DMS153 treated with DMSO at 0.1 percent for 48 hours (cell line): Measurements from ENCODE around the gene IGF2.

Experiments used
- DNase-seq: peaks from one replicate; lab custom pipeline; 2025; ENCODE audit not compliant: unreplicated experiment; lab: John Stamatoyannopoulos, UW

Gene IGF2

GRCh38 chr11:2154195-2154585 is 15.0 kb upstream of the IGF2 start:
- DNase-seq = no peak

DNA sequence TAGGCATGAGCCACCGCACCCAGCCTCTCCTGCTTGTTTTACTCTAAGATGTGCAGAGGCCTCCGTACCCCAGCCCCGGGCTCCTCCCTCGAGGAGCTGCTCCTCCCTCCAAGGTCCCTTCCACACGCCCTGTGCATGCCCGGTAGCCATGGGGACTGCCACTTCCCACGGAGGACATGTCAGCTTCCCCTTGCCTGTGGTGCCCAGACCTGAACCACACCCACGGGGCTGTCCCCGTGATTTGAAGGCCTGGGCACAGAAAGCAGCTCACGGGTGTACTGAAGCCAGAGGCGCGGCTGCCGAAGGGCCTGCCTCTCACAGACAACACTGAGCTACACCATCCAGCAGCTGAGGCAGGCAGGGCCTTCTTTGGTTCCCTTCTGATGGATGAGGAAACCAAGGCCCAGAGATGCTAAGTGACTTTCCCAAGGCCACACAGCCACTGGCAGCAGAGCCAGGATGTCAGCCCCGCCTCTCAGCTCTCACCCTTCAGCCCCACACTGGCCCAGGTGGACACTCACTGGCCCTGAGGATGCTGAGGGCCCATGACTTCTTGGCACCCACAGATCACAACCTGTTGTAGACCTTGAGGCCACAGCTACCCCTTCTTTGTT is 14.5 kb upstream of the IGF2 start:
- DNase-seq = no peak

GRCh38 chr11:2151500-2152257 is 12.5 kb upstream of the IGF2 start:
- peak; percentile 59 for DNase-seq

DNA sequence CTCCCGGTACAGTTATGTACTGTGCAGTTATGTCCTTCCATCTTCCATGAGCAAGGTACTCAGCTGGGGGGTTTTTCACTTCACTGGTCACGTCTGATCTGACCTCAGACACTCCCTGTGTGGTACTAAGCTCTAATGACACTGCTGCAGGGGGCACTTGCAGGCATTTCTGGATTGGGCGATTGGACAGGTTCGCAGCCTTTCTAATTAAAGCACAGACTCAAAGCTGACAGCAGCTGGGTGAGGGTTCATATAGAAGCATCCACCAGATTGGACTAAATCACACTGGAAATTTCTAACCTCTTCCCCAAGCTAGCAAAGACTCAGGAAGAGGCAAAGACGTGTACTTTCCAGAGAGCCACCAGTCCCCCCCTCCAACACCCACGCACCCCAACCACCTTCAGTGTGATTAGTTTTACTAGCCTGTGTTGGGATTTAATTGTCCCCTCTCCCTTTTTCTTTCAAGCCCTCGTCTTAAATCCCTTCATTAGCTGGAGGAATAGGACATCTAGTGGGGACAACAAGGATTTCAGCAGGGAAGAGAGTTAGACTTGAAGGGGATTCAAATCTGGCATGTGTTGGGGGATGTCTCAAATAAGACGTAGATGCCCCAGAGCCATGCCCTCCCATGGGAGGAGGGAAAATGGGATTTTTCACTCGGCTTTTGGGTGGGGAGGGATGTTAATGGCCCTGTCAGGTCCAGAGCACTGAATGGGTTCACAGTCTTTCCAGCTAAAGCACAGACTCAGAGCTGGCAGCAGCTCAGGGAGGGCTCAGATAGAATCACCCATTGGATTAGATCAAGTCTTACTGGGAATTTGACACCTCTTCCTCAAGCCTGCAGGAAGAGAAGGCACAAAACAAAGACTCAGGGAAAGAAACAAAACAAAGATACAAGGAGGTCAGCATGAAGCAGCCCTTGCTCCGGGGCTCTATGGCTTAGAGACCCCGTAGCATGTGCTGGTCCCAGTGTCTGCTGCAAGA is 11.0 kb upstream of the IGF2 start:
- no peak for DNase-seq

DNA sequence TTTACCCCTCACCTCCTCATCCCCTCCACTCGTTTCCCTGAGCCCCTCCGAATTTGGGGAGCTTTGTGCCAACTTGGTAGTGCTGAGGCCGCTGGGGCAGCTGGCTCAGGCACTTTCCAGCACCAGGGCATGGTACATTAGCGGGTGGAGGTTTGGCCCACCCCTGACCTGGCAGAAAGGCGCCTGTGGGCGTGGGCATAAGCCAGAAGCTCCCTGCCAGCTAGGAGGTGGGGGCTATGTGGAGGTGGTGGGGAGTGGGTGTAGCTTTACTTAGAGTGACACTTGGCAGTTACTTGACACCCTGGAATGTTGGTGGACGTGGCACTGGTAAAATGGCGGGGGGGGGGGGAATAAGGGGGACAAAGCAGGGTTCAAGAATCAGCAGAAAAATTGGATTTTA is 10.3 kb upstream of the IGF2 start:
- no peak for DNase-seq

- no peak for DNase-seq
Observed at GRCh38 chr11:2148595-2148994, 9.4 kb upstream of the IGF2 start.

- no peak for DNase-seq
Observed at GRCh38 chr11:2147391-2147790, 8.2 kb upstream of the IGF2 start.

DNA sequence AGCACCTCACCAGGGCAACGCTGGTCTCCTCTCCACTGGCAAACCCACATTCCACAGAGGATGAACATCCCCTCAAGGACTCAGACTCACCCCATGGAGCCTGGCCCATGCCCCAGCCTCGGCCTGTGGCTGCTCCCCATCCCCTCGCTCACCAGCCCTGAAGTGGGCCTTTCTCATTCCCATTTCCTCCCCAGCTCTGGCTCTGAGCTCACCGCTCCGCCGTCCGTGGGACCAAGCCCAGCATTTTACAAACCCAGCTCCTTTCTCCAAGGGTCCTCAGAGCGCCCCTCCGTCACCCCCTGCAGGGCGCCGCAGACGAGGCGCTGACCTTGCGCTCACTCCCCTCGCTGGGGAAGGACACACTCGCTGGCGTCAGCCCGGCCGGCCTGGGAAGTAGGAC is 6.9 kb upstream of the IGF2 start:
- DNase-seq = no peak

GRCh38 chr11:2144544-2145248 is 5.5 kb upstream of the IGF2 start:
- DNase-seq = no peak

DNA sequence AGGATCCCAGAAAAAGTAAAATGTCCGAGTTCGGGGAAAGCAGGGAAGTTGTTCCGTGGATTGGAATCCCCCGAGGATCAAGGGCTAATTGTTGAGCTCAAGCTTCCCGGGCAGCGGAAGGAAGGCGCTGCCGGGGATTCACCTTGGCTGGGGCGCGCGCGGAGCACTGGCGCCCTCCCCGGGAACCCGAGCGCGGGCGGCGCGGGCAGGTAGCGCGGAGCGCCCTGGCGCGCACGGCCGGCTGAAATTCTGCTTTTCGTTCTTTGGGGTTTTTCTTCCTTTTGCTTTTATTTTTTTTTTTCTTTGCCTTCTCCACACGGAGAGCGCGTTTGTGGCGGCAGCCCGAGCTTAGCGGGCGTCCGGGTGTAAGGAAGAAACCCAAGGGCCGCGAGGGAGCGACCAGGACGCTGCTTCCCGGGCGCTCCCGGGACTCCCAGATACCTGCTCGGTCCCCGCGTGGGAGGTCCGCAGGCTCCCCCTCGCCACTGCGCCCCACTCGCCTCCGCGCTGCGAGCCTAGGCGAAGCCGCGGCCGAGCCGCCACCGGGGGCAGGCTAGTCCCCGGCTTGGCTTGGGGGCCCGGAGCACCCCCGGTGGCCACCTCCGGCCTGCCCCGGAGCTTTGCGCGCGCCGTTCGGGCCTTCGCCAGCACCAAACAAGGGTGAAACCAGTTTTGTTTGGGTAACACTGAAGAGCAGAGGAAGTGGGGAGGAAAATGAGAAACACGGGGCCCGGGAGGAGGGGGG is 4.8 kb upstream of the IGF2 start:
- no peak for DNase-seq

GRCh38 chr11:2143477-2143798 is 4.2 kb upstream of the IGF2 start:
- no peak for DNase-seq

DNA sequence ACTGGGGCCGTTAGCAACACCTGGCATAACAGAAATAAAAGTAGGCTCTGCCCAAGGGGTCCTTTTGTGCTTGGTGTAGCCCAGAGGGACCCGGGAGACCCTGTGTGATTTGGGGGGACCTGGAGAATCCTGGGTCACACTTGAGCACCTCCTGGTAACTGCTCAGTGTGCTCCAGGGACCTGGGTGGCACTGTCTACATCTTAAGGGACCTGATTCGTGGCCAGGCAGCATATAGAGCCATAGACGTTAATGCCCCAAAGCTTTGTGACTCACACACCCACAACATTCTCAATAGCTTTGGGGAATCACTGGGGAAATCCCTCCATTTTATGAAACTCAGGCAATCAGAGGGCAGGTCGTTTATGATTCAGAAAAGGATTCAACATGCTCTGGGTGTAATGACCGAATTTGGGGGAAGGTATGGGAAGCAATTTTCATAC is 3.6 kb upstream of the IGF2 start:
- DNase-seq = no peak

DNA sequence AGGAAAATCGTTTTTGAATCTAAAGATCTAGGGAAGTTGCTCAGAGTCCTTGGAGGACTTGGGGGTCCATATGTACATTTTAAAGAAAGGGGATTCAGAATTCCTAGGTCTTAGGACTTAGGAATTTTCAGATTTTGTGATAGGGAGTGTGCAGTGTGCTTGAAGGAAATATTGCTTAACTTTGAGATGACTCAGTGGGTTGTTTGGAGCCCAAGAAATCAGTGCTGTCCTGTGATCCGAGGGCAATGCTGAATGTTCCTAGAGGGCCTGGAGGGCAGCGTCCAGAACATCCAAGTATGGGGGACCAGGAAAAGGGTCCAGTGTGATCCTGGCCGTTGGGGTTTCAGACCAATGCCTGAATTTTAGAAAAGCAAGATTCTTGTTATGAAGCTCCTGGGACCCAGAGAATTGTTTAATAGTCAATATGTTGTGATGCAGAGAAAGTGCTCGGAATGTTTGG is 3.1 kb upstream of the IGF2 start:
- no peak for DNase-seq

DNA sequence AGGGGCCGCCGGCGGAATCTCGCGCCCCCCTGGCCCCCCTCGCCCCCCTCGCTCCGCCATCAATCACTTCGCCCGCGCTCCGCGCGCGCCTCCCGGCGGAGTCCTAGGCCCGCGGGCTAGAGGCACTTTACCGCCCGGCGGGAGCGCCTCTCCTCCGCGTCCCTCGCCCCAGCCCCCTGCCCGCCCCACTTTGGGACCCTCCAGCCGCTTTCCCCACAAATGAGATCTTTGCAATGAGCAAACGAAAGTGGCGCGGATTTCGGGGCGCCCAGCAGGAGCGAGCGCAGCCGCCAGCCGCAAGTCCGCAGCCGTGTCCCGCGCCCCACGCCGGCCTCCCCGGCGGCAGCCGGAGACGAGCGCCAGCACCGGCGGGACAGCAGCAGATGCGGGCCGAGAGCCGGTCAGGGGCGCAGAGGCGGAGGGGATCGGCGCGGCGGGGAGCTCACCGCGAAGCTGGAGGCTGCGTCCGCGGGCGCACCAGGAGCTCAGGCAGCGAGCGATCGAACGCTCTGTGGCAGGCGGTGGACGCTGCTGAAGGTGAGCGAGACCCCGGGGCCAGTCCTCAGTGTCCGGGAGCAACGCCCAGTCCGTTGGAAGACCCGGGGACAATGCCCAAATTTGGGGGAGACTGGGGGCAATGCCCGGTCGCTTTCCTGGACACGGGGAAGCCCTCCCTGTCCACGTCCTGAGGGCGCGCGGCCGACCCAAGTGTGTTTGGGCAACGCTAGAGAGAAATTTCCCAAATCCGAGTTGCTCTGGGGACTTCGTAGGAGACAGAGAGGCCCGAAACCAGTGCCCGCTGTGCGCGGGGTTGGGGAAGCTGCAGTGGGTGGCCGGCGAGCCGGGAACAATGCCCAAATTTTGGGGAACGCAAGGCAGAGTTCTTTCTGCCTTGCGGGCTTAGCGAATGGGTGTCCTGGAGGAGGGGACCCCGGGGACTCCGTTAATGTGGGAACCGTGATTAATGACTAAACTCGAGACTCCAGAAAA is 1.5 kb upstream of the IGF2 start:
- DNase-seq = no peak

DNA sequence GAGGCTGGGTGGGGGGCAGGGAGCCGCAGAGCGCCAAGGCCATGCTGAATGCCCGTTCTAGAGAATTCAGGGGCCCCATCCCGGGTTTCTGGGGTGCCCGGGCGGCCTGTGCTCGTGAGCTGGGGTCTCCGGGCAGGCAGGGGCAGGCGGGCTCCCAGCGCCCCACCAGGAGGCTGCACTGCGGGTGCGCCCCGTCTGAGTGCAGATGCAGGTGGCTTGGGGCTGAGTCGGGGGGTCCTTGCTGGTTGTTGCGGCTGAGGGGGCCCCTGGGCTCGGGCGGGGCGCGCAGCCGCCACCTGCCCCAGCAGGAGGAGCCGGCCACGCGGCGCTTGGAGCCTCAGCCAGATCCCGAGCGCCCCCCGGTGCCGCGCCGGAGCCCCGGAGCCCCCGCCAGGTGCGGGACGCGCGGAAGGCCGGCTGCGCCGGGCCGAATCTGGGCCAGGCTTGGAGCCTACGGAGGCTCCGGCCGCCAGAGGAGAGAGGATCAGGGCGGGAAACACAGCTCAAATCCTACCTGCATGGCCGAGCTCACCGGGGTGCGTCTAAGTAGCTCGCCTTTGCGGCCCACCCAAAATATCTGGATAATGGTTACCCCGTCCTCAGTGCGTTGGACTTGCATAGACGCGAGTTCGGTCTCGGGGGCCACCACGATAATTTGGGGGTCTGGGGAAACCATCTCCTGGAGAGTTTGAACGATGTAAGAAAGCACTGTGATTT is 590 bp upstream of the IGF2 start:
- no peak for DNase-seq

- DNase-seq = no peak
Observed at GRCh38 chr11:2138431-2139122, 612 bp downstream of the IGF2 start.

GRCh38 chr11:2138068-2138430 is 1.1 kb downstream of the IGF2 start:
- DNase-seq = no peak
